A673 (cell line): ENCODE data around the gene TBC1D10B. TPM values are rescaled to one million over a fixed set of nuclear protein-coding genes. Genes with fewer than 3 reads are reported as not detected.
"Not testable (repeated sequence)": the region's sequence is repeated elsewhere in the genome, so short reads cannot be mapped to it uniquely, and the experiment has no call there.

Experiments
- BruUV-seq: library from RNA; stranded (reverse); fragments of 400-500 nt; replicated peaks from 2 replicates; lab custom pipeline; 2021; lab: Mats Ljungman, UMichigan
- CTCF ChIA-PET: fragments of 300-600 bp; sonication (Branson Sonifier 250); formaldehyde crosslinking; loops from one replicate; lab custom pipeline; 2022; ENCODE audit warnings: antibody characterized with exemption; lab: Charles Lee
- POLR2A ChIA-PET: fragments of 300-600 bp; sonication (Branson Sonifier 250); formaldehyde crosslinking; loops from one replicate; lab custom pipeline; 2022; ENCODE audit warnings: antibody characterized with exemption; ENCODE audit not compliant: low non-redundant PET; lab: Charles Lee
- DNase-seq: peaks from one replicate; pipeline ENCODE4 v3.0.0-alpha.2; 2015; ENCODE audit warnings: low spot score
- H3K27ac ChIP-seq: fragments of 200-600 bp; sonication (generic); 2 replicates; pipeline ENCODE4 v1.5.1; 2016; ENCODE audit warnings: mixed run types, low read depth, mild to moderate bottlenecking, mixed read lengths, antibody characterized with exemption, low read length; ENCODE audit not compliant: poor library complexity, severe bottlenecking
- H3K27me3 ChIP-seq: fragments of 200-600 bp; sonication (generic); replicated peaks from 2 replicates; pipeline ENCODE4 v1.6.1; 2017; ENCODE audit warnings: mixed run types, low read depth, mild to moderate bottlenecking, mixed read lengths, antibody characterized with exemption, low read length; ENCODE audit not compliant: insufficient read depth, poor library complexity
- H3K36me3 ChIP-seq: fragments of 200-600 bp; sonication (generic); 2 replicates; pipeline ENCODE4 v1.6.1; 2016; ENCODE audit warnings: mixed run types, mild to moderate bottlenecking, mixed read lengths, antibody characterized with exemption, low read length; ENCODE audit not compliant: insufficient read depth, poor library complexity, severe bottlenecking
- H3K4me1 ChIP-seq: fragments of 200-600 bp; sonication (generic); 2 replicates; pipeline ENCODE4 v1.6.1; 2017; ENCODE audit warnings: mixed run types, mild to moderate bottlenecking, mixed read lengths, antibody characterized with exemption, low read length; ENCODE audit not compliant: insufficient read depth, poor library complexity, severe bottlenecking
- H3K4me3 ChIP-seq: fragments of 200-600 bp; sonication (generic); 2 replicates; pipeline ENCODE4 v1.5.1; 2016; ENCODE audit warnings: low read depth, mixed run types, mild to moderate bottlenecking, mixed read lengths, low read length; ENCODE audit not compliant: poor library complexity, severe bottlenecking
- H3K9me3 ChIP-seq: fragments of 200-600 bp; sonication (generic); 2 replicates; pipeline ENCODE4 v1.6.1; 2016; ENCODE audit warnings: mixed run types, low read depth, mild to moderate bottlenecking, mixed read lengths, antibody characterized with exemption, low read length; ENCODE audit not compliant: poor library complexity, severe bottlenecking
- EZH2 ChIP-seq: fragments of 200-600 bp; sonication (generic); IDR thresholded peaks from 2 replicates; pipeline ENCODE4 v1.6.1; 2017; ENCODE audit warnings: borderline replicate concordance, low read depth, mild to moderate bottlenecking, mixed read lengths, antibody characterized with exemption, low read length; ENCODE audit not compliant: poor library complexity, severe bottlenecking
- intact Hi-C: fragments of 100-400 bp; cut with micrococcal nuclease; formaldehyde crosslinking; loops from one replicate; pipeline ENCODE4 v1.10.0; 2022; ENCODE audit not compliant: unreplicated experiment
- total RNA-seq: library from RNA; stranded (reverse); gene quantifications from 2 replicates; pipeline ENCODE4 v1.2.3, GENCODE V29; 2021
- TF ChIP-seq, protein P1 (sequence below): fragments of 300-800, 200-600 bp; sonication (generic); conservative IDR thresholded peaks from 2 replicates; pipeline ENCODE4 v1.5.1; 2017; ENCODE audit warnings: low read depth, mild to moderate bottlenecking, antibody characterized with exemption, low read length, moderate library complexity, mixed read lengths

The TBC1D10B gene
- total RNA-seq, 1 experiment from 2014 or later: 66.0 TPM

DNA sequence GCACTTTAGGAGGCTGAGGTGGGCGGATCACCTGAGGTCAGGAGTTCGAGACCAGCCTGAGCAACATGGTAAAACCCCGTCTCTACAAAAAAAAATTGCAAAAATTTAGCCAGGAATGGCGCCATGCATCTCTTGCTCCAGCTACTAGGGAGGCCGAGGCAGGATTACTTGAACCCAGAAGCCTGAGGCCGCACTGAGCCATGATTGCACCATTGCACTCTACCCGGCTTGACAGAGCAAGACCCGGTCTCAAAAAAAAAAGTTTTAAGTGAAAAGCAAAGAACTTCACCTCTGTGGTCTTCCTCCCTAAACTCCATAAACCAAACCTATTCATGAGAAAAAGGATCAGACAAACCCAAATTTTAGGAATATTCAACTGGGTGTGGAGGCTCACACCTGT, 22.2 kb downstream of the TBC1D10B start:
- CTCF ChIA-PET: no interaction called here
- intact Hi-C loops: no loop called here
- POLR2A ChIA-PET: no interaction called here
- Histone ChIP-seq H3K27me3 (no peaks in the 10 kb centered on the region), H3K36me3 (peaks cover 28% of the 10 kb centered on the region), H3K27ac (no peak overlapping the region), H3K4me3 (no peak overlapping the region), H3K4me1 (no peaks in the 10 kb centered on the region), H3K9me3 (no peaks in the 10 kb centered on the region)
- no peak for DNase-seq
- no peak for TF ChIP-seq EZH2
- TF ChIP-seq, protein P1, sequence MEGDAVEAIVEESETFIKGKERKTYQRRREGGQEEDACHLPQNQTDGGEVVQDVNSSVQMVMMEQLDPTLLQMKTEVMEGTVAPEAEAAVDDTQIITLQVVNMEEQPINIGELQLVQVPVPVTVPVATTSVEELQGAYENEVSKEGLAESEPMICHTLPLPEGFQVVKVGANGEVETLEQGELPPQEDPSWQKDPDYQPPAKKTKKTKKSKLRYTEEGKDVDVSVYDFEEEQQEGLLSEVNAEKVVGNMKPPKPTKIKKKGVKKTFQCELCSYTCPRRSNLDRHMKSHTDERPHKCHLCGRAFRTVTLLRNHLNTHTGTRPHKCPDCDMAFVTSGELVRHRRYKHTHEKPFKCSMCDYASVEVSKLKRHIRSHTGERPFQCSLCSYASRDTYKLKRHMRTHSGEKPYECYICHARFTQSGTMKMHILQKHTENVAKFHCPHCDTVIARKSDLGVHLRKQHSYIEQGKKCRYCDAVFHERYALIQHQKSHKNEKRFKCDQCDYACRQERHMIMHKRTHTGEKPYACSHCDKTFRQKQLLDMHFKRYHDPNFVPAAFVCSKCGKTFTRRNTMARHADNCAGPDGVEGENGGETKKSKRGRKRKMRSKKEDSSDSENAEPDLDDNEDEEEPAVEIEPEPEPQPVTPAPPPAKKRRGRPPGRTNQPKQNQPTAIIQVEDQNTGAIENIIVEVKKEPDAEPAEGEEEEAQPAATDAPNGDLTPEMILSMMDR: no peak
- BruUV-seq: no TSS peak

GRCh38 chr16:30346286-30346685, 24.0 kb downstream of the TBC1D10B start:
- TF ChIP-seq, protein P1: no peak
- no peak for TF ChIP-seq EZH2
- intact Hi-C loops: no loop called here
- Histone ChIP-seq H3K4me1 (no peaks in the 10 kb centered on the region), H3K4me3 (no peak overlapping the region), H3K27me3 (no peaks in the 10 kb centered on the region), H3K36me3 (peaks cover 10% of the 10 kb centered on the region), H3K9me3 (no peaks in the 10 kb centered on the region), H3K27ac (no peak overlapping the region)
- DNase-seq: no peak
- POLR2A ChIA-PET: no interaction called here
- BruUV-seq: no TSS peak
- CTCF ChIA-PET: no interaction called here

DNA sequence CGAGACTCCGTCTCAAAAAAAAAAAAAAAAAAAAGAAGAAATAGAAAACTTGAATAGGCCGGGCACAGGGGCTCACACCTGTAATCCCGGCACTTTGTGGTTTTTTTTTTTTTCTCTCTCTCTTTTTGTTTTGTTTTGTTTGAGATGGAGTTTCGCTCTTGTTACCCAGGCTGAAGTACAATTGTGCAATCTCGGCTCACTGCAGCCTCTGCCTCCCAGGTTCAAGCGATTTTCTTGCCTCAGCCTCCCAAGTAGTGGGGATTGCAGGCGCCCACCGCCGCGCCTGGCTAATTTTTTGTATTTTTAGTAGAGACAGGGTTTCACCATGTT, 26.8 kb downstream of the TBC1D10B start:
- H3K4me3 ChIP-seq, BruUV-seq, DNase-seq, H3K9me3 ChIP-seq, H3K4me1 ChIP-seq, H3K27ac ChIP-seq, CTCF ChIA-PET, POLR2A ChIA-PET, intact Hi-C loops, H3K27me3 ChIP-seq, H3K36me3 ChIP-seq: not testable (repeated sequence)

- Histone ChIP-seq H3K27me3 (no peaks in the 10 kb centered on the region), H3K27ac (no peak overlapping the region), H3K4me1 (no peaks in the 10 kb centered on the region), H3K9me3 (no peaks in the 10 kb centered on the region), H3K4me3 (no peak overlapping the region), H3K36me3 (no peaks in the 10 kb centered on the region)
- POLR2A ChIA-PET: no interaction called here
- intact Hi-C loops: no loop called here
- TF ChIP-seq EZH2: no peak
- TF ChIP-seq, protein P1: no peak
- DNase-seq: no peak
- BruUV-seq: no TSS peak
- CTCF ChIA-PET: no interaction called here
These were observed 27.4 kb downstream of the TBC1D10B start for GRCh38 chr16:30342751-30343490.

- CTCF ChIA-PET, H3K36me3 ChIP-seq, H3K27me3 ChIP-seq, H3K9me3 ChIP-seq, H3K4me3 ChIP-seq, H3K27ac ChIP-seq, H3K4me1 ChIP-seq, DNase-seq, POLR2A ChIA-PET, intact Hi-C loops, BruUV-seq: not testable (repeated sequence)
These were observed 28.3 kb downstream of the TBC1D10B start for GRCh38 chr16:30341971-30342370.
